ENCODE measurements around the gene TFRC.
"Not testable (repeated sequence)": the region's sequence is repeated elsewhere in the genome, so short reads cannot be mapped to it uniquely, and the experiment has no call there.

Gene TFRC

GRCh38 chr3:196049653-196050052, 32.2 kb downstream of the TFRC start:
- no peak for DNase-seq

GRCh38 chr3:196048922-196049598, 32.8 kb downstream of the TFRC start:
- DNase-seq, result no peak

DNA sequence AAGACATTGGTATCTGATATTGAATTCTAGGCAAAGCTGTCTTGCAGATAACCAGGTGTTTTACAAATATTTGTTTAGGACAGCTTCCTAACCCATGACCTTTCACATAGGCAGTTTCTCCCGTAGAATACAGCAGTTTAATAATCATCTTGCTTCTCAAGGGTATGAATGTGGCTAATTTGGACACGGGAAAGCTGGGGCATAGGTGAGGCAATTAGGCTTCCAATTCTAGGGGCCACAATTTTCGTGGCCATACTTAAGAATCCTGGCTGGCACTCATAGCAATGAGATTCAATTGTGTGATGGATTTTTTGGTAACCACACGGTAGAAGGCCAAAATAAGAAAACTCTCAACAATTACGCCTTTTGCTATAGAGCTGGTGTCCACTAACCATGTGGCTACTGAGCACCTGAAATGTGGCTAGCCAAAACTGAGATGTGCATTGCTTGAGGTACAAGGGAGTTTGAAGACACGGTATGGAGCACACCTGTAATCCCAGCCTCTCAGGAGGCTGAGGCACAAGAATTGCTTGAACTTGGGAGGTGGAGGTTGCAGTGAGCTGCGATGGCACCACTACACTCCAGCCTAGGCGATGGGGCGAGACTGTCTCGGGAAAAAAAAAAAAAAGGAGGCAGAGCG, 34.4 kb downstream of the TFRC start:
- no peak for DNase-seq

DNA sequence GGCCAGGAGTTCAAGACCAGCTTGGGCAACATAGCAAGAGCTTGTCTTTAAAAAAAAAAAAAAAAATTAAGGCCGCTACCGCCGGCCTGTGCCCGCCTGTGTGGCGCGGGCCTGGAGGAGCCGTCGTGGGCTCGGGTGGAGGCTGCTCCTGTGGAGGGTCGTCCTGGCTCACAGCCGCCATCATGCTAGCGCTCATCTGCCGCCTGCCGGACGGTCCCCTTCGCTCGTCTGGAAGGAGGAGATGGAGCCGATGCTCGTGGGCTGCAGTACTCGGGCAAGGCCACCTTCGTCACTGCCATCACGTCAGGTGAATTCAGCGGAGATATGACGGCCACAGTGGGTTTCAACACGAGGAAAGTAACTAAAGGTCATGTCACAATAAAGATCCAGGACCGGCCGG, 37.4 kb downstream of the TFRC start:
- no peak for DNase-seq

DNA sequence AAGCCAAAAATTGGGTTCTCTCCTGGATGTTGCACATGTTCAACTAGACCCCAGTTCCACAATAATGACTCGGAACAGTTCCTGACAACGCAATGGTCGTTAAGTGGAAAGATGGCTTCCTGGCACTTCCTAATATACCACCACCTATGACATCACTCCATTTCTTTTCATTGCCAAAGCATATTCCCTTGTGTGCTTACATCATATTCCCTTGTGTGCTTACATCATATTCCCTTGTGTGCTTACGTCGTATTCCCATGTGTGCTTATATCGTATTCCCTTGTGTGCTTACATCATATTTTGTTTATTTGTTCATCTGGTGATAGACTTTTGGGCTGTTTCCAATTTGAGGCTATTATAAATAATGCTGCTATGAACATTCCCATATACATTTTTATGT, 39.2 kb downstream of the TFRC start:
- no peak for DNase-seq

DNA sequence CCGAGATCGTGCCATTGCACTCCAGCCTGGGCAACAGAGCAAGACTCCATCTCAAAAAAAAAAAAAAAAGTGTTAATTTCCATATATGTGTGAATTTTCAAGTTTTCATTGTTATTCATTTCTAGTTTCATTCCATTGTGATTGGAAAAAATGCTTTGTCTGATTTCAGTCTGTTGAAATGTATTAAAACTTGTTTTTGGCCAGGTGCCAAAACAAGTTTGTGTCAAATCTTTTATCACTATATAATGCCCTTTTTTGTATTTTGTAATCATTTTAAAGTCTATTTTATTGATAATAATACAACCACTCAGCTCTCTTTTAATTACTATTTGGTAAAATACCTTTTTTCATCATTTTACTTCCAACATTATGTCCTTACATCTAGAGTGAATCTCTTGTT, 42.5 kb downstream of the TFRC start:
- no peak for DNase-seq

- DNase-seq, result not testable (repeated sequence)
Measured at GRCh38 chr3:196026059-196026458, 55.8 kb downstream of the TFRC start.

DNA sequence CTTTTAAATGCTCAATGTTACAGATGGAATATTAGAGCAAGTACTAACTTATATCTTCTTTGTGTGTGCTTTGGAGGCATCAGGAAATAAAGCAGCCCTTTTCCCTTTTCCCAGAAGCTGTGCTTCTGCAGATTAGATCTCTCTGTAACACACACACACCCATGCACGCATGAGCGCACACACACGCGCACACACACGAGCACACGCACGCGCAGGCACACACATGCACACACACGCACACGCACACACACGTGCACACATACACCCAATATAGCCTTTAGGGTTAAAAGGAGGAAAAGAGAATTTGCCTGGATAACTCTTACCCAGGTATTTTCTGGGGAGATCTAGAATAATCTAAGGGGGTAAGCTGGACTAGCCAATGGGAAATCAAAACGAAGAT, 56.9 kb downstream of the TFRC start:
- no peak for DNase-seq

DNA sequence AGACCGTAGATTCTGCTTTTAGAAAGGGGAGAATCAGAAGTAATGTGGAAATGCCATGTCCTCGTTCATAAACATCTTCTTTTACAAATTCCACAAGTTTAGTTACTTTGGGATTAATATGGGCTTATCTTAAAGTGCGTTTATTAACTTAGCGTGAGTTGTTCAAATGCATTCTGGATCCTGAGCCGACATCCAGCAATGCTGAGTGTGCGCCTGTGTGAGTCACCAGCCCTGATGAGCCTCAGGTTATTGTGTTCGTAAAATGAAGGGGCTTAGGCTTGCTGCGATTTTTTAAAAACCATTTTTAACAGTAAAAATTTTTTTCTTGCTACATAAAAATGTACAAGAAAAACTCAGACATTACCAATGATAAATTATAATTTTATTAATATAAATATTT, 57.9 kb downstream of the TFRC start:
- DNase-seq, result no peak

GRCh38 chr3:196022499-196022878, 59.4 kb downstream of the TFRC start:
- not testable (repeated sequence) for DNase-seq

DNA sequence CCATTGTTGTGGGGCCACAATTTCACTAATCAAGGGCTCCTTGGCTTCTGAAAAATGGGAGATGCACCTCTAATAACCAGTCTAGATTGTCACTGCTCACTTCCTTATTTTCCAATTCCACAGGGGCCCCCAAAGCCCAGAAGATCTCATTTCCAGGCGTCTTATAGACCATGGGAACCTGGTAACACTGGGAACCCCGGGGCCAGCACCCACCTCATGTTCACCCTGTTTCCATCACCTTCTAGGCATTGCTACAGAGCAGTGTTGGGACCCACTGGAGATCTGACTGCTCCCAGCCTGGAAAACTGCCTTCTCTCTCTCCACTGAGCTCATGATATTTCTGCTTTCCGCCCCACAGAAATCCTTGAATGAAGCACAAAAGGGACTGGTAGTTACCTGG, 61.5 kb downstream of the TFRC start:
- no peak for DNase-seq

- DNase-seq, result not testable (repeated sequence)
Measured at GRCh38 chr3:196019576-196019975, 62.3 kb downstream of the TFRC start.

- not testable (repeated sequence) for DNase-seq
Measured at GRCh38 chr3:196018159-196018558, 63.7 kb downstream of the TFRC start.

- no peak for DNase-seq
Measured at GRCh38 chr3:196016485-196016884, 65.4 kb downstream of the TFRC start.

DNA sequence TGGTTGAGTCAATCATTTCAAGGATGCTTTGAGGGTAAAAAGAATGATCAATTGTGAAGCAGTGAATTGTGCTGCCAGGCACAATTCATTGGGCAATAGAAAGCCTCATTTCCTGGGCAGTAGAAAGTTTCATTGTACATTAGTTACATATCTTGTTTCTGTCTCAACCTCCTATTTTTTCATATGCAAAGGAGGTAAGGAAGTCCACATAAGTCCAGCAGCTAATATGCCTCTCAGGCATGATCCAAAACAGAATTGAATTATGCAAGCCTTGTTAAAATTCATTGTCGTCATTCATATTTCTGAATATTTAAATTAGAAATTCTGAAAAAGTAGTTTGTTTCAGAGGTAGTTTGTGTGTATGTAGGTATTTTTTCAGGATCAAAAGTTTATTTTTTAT, 65.8 kb downstream of the TFRC start:
- DNase-seq, result no peak

- no peak for DNase-seq
Measured at GRCh38 chr3:196013587-196014487, 68.1 kb downstream of the TFRC start.

GRCh38 chr3:196012941-196013476, 68.9 kb downstream of the TFRC start:
- DNase-seq, result no peak

DNA sequence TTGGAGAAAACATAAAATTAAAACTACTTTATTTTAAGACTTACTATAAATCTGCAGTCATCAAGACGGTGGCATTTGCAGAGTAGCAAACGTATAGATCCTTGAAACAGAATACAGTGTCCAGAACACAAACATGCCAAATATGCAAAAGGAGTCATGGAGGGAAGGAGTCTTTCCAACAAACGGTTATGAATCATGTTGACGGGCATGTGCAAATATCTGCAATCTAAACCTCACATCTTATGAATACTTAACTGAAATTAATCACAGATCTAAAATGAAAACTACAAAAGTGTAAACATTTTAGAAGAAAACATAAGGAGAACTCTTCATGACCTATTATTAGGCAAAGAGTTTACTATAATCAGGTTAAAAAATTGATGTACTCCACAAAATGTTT, 69.4 kb downstream of the TFRC start:
- no peak for DNase-seq

DNA sequence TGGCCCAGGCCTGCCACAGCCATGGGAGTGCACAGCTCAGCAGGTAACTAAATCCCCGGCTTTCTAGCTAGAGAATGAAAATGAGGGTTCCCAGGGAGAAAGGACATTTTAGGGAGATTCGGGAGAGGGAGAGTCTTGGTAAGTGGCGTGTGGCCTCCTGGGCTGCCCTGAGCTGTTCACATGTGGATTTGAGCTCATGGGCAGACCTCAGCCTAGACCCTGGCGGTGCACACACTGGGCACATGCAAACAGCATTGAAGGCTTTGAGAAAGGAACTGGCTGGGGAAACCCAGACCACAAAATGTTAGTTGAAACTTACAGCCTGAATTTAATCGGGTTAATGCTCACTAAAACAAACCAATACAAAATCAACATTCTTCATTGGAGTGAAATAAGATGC, 72.4 kb downstream of the TFRC start:
- DNase-seq, result no peak

DNA sequence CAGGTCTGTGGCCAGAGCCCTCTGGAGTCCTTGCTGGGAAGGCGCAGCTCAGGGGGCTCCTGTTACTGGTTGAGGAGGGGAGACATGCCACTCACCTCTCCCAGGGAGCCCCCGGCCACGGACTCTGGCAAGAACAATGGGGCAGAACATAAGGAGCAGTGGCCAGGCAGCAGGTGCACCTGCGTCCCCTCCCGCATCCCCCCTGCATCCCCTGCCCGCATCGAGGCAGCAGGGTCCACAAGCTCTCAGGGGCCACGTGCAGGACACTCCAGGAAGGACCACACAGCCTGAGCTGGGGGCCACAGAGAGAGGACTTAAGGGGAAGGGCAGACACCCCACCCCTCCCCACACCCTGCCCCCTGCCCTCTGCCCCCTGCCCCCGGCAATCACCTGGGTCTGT, 73.0 kb downstream of the TFRC start:
- no peak for DNase-seq

DNA sequence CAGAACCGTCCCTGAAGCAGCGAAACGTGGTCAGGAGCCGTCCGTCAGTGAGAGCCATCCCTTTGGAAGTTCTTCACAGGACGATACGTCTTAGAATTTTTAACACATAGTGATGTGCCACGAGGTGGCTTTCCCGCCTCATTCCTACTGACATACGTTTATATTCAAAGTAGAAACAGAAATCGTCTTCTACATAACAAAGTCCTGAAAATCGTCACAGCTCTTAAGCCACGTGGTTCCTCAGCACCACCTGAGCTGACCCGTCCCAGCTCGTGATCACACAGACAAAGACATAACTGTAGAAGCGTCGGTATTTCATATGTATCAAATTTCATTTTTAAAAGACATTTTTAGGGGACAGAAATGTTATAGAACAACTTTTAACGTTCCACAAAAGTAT, 73.5 kb downstream of the TFRC start:
- DNase-seq, result no peak

- DNase-seq, result no peak
Measured at GRCh38 chr3:196007744-196008335, 74.0 kb downstream of the TFRC start.

Measured in anterior cingulate cortex (tissue), 58 donors.